ENCODE results near the gene FAM78B. TPM values are rescaled to one million over a fixed set of nuclear protein-coding genes. Genes with fewer than 3 reads are reported as not detected.

FAM78B gene
- polyA plus RNA-seq (2013, experiment 1 of 2), result 0.21 TPM
- polyA plus RNA-seq (2013, experiment 2 of 2), result 0.17 TPM

- H4K91ac ChIP-seq (ENCODE audit: low read depth, low read length, poor library complexity), result no peak within 1 kb of the TSS
- no peak within 1 kb of the TSS for H2BK120ac ChIP-seq (ENCODE audit: low read depth, low read length)
- no peak within 1 kb of the TSS for H2BK15ac ChIP-seq (ENCODE audit: low read length)
- H2AK5ac ChIP-seq (ENCODE audit: low read depth, low read length), result no peak within 1 kb of the TSS
- no peaks in the 10 kb centered on the region for H3K9me3 ChIP-seq (replicated peaks in 1 of 2; ENCODE audit: control insufficient read depth in 2 of 2, insufficient read depth in 1 of 2, low read depth in 1 of 2, low read length in 2 of 2)
- H3K23ac ChIP-seq (ENCODE audit: low read depth, low read length, poor library complexity), result peak within 1 kb of the TSS; percentile 74
- H4K8ac ChIP-seq (ENCODE audit: low read depth, low read length), result no peak within 1 kb of the TSS
- H3K79me1 ChIP-seq (ENCODE audit: low read depth, low read length), result no peaks in the 10 kb centered on the region
- H3K27me3 ChIP-seq (ENCODE audit: control insufficient read depth in 3 of 3, insufficient read depth in 3 of 3, low read depth in 1 of 3, low read length in 3 of 3), result peaks cover 7 to 65% (median 31%) of the 10 kb centered on the region in 3 experiments
- H3K4ac ChIP-seq (ENCODE audit: low read length), result no peak within 1 kb of the TSS
- peak within 1 kb of the TSS; percentile 51 to 87 for H3K4me3 ChIP-seq (ENCODE audit: low read length in 2 of 2)
- H3K9ac ChIP-seq (ENCODE audit: low read depth, low read length, poor library complexity), result peak within 1 kb of the TSS; percentile 60
- no CpG with 5 or more reads among the region's 64 CpGs for WGBS, 2 donors (ENCODE audit: extremely low coverage in 2 of 2, insufficient read length in 2 of 2, insufficient replicate concordance in 1 of 2)
- H2AFZ ChIP-seq (ENCODE audit: low read length), result peak within 1 kb of the TSS; percentile 97
- H3K27ac ChIP-seq (replicated peaks; ENCODE audit: low read length), result no peak within 1 kb of the TSS
- H2BK5ac ChIP-seq (ENCODE audit: low read length), result no peak within 1 kb of the TSS
- DNase-seq (ENCODE audit: low spot score), result peak; percentile 51
- H3K4me1 ChIP-seq (ENCODE audit: control insufficient read depth in 2 of 2, insufficient read depth in 1 of 2, low read depth in 1 of 2, low read length in 2 of 2), result peaks cover 0 to 9% of the 10 kb centered on the region in 2 donors
- H2BK12ac ChIP-seq (ENCODE audit: low read length), result no peak within 1 kb of the TSS
- H3K4me2 ChIP-seq (ENCODE audit: insufficient read depth, low read length, poor library complexity, severe bottlenecking), result peak within 1 kb of the TSS; percentile 88
- no peak within 1 kb of the TSS for H3K18ac ChIP-seq (ENCODE audit: low read length)
- no peak within 1 kb of the TSS for H3K14ac ChIP-seq (ENCODE audit: low read length)
- H3K36me3 ChIP-seq (replicated peaks in 1 of 2; ENCODE audit: control insufficient read depth in 2 of 2, insufficient read depth in 2 of 2, low read length in 2 of 2), result no peaks in the 10 kb centered on the region
Measured at GRCh38 chr1:166166698-166167571, at the start of gene FAM78B. Gene FAM78B, minus strand, starts transcription at chr1:166167001. Its CDS starts 753 bp downstream, at chr1:166166248.

GRCh38 chr1:166202546-166202945 lies 35.7 kb upstream of the FAM78B start:
- Histone ChIP-seq H3K4me3 (ENCODE audit: low read length in 2 of 2) (no peak overlapping the region), H3K4me2 (ENCODE audit: insufficient read depth, low read length, poor library complexity, severe bottlenecking) (no peak overlapping the region), H4K91ac (ENCODE audit: low read depth, low read length, poor library complexity) (no peak overlapping the region), H2BK120ac (ENCODE audit: low read depth, low read length) (no peak overlapping the region), H3K36me3 (replicated peaks in 1 of 2; ENCODE audit: control insufficient read depth in 2 of 2, insufficient read depth in 2 of 2, low read length in 2 of 2) (no peaks in the 10 kb centered on the region), H3K14ac (ENCODE audit: low read length) (no peak overlapping the region), H3K4ac (ENCODE audit: low read length) (no peak overlapping the region), H3K4me1 (ENCODE audit: control insufficient read depth in 2 of 2, insufficient read depth in 1 of 2, low read depth in 1 of 2, low read length in 2 of 2) (peaks cover 0 to 5% of the 10 kb centered on the region in 2 donors), H2BK5ac (ENCODE audit: low read length) (no peak overlapping the region), H2BK12ac (ENCODE audit: low read length) (no peak overlapping the region), H2AFZ (ENCODE audit: low read length) (no peak overlapping the region), H2AK5ac (ENCODE audit: low read depth, low read length) (no peak overlapping the region), H3K79me1 (ENCODE audit: low read depth, low read length) (no peaks in the 10 kb centered on the region), H3K9ac (ENCODE audit: low read depth, low read length, poor library complexity) (no peak overlapping the region), H3K27me3 (ENCODE audit: control insufficient read depth in 3 of 3, insufficient read depth in 3 of 3, low read depth in 1 of 3, low read length in 3 of 3) (no peaks in the 10 kb centered on the region), H3K27ac (replicated peaks; ENCODE audit: low read length) (no peak overlapping the region), H3K9me3 (replicated peaks in 1 of 2; ENCODE audit: control insufficient read depth in 2 of 2, insufficient read depth in 1 of 2, low read depth in 1 of 2, low read length in 2 of 2) (no peaks in the 10 kb centered on the region), H3K23ac (ENCODE audit: low read depth, low read length, poor library complexity) (no peak overlapping the region), H3K18ac (ENCODE audit: low read length) (no peak overlapping the region), H2BK15ac (ENCODE audit: low read length) (no peak overlapping the region), H4K8ac (ENCODE audit: low read depth, low read length) (no peak overlapping the region)
- no peak for DNase-seq (ENCODE audit: low spot score)
- no CpG with 5 or more reads among the region's 2 CpGs for WGBS, 2 donors (ENCODE audit: extremely low coverage in 2 of 2, insufficient read length in 2 of 2, insufficient replicate concordance in 1 of 2)

GRCh38 chr1:166200743-166201142 lies 33.9 kb upstream of the FAM78B start:
- Histone ChIP-seq H2BK120ac (ENCODE audit: low read depth, low read length) (no peak overlapping the region), H3K27me3 (ENCODE audit: control insufficient read depth in 3 of 3, insufficient read depth in 3 of 3, low read depth in 1 of 3, low read length in 3 of 3) (no peaks in the 10 kb centered on the region), H3K4ac (ENCODE audit: low read length) (no peak overlapping the region), H3K36me3 (replicated peaks in 1 of 2; ENCODE audit: control insufficient read depth in 2 of 2, insufficient read depth in 2 of 2, low read length in 2 of 2) (no peaks in the 10 kb centered on the region), H3K27ac (replicated peaks; ENCODE audit: low read length) (no peak overlapping the region), H3K4me3 (ENCODE audit: low read length in 2 of 2) (no peak overlapping the region), H2BK15ac (ENCODE audit: low read length) (no peak overlapping the region), H2BK12ac (ENCODE audit: low read length) (no peak overlapping the region), H3K14ac (ENCODE audit: low read length) (no peak overlapping the region), H3K9ac (ENCODE audit: low read depth, low read length, poor library complexity) (no peak overlapping the region), H2BK5ac (ENCODE audit: low read length) (no peak overlapping the region), H3K9me3 (replicated peaks in 1 of 2; ENCODE audit: control insufficient read depth in 2 of 2, insufficient read depth in 1 of 2, low read depth in 1 of 2, low read length in 2 of 2) (no peaks in the 10 kb centered on the region), H3K18ac (ENCODE audit: low read length) (no peak overlapping the region), H2AFZ (ENCODE audit: low read length) (no peak overlapping the region), H4K8ac (ENCODE audit: low read depth, low read length) (no peak overlapping the region), H4K91ac (ENCODE audit: low read depth, low read length, poor library complexity) (no peak overlapping the region), H3K79me1 (ENCODE audit: low read depth, low read length) (no peaks in the 10 kb centered on the region), H3K4me1 (ENCODE audit: control insufficient read depth in 2 of 2, insufficient read depth in 1 of 2, low read depth in 1 of 2, low read length in 2 of 2) (peaks cover 0 to 5% of the 10 kb centered on the region in 2 donors), H2AK5ac (ENCODE audit: low read depth, low read length) (no peak overlapping the region), H3K4me2 (ENCODE audit: insufficient read depth, low read length, poor library complexity, severe bottlenecking) (no peak overlapping the region), H3K23ac (ENCODE audit: low read depth, low read length, poor library complexity) (no peak overlapping the region)
- no CpG with 5 or more reads among the region's 2 CpGs for WGBS, 2 donors (ENCODE audit: extremely low coverage in 2 of 2, insufficient read length in 2 of 2, insufficient replicate concordance in 1 of 2)
- no peak for DNase-seq (ENCODE audit: low spot score)

GRCh38 chr1:166197597-166197996 lies 30.8 kb upstream of the FAM78B start:
- Histone ChIP-seq H2BK15ac (ENCODE audit: low read length) (no peak overlapping the region), H3K27me3 (ENCODE audit: control insufficient read depth in 3 of 3, insufficient read depth in 3 of 3, low read depth in 1 of 3, low read length in 3 of 3) (no peaks in the 10 kb centered on the region), H3K23ac (ENCODE audit: low read depth, low read length, poor library complexity) (no peak overlapping the region), H2BK5ac (ENCODE audit: low read length) (no peak overlapping the region), H3K4me2 (ENCODE audit: insufficient read depth, low read length, poor library complexity, severe bottlenecking) (no peak overlapping the region), H3K18ac (ENCODE audit: low read length) (no peak overlapping the region), H3K4me1 (ENCODE audit: control insufficient read depth in 2 of 2, insufficient read depth in 1 of 2, low read depth in 1 of 2, low read length in 2 of 2) (no peaks in the 10 kb centered on the region), H3K9me3 (replicated peaks in 1 of 2; ENCODE audit: control insufficient read depth in 2 of 2, insufficient read depth in 1 of 2, low read depth in 1 of 2, low read length in 2 of 2) (no peaks in the 10 kb centered on the region), H4K8ac (ENCODE audit: low read depth, low read length) (no peak overlapping the region), H3K79me1 (ENCODE audit: low read depth, low read length) (no peaks in the 10 kb centered on the region), H2AFZ (ENCODE audit: low read length) (no peak overlapping the region), H3K4me3 (ENCODE audit: low read length in 2 of 2) (no peak overlapping the region), H2BK120ac (ENCODE audit: low read depth, low read length) (no peak overlapping the region), H4K91ac (ENCODE audit: low read depth, low read length, poor library complexity) (no peak overlapping the region), H3K27ac (replicated peaks; ENCODE audit: low read length) (no peak overlapping the region), H3K36me3 (replicated peaks in 1 of 2; ENCODE audit: control insufficient read depth in 2 of 2, insufficient read depth in 2 of 2, low read length in 2 of 2) (no peaks in the 10 kb centered on the region), H2AK5ac (ENCODE audit: low read depth, low read length) (no peak overlapping the region), H3K14ac (ENCODE audit: low read length) (no peak overlapping the region), H2BK12ac (ENCODE audit: low read length) (no peak overlapping the region), H3K4ac (ENCODE audit: low read length) (no peak overlapping the region), H3K9ac (ENCODE audit: low read depth, low read length, poor library complexity) (no peak overlapping the region)
- DNase-seq (ENCODE audit: low spot score), result no peak
- no CpG with 5 or more reads among the region's 1 CpG for whole genome bisulfite sequencing, 2 donors (ENCODE audit: extremely low coverage in 2 of 2, insufficient read length in 2 of 2, insufficient replicate concordance in 1 of 2)

Data from neuronal stem cell (in vitro differentiated cells).